Endodermal cell (in vitro differentiated cells): ENCODE results near the gene EGLN3. TPM values are rescaled to one million over a fixed set of nuclear protein-coding genes. Genes with fewer than 3 reads are reported as not detected.
A peak's percentile ranks its signal among the peaks of the same experiment; 100 is the strongest.

Experiments used
- DNase-seq: peaks from one replicate; pipeline ENCODE4 v3.0.0-alpha.2; 2017
- H3K27ac ChIP-seq: 2 replicates; pipeline ENCODE4 v1.5.1; 2013; ENCODE audit warnings: mild to moderate bottlenecking, low read depth, low read length, moderate library complexity
- H3K27me3 ChIP-seq: 2 replicates; pipeline ENCODE4 v1.6.1; 2013; ENCODE audit warnings: mild to moderate bottlenecking, low read length, moderate library complexity; ENCODE audit not compliant: insufficient read depth, control insufficient read depth, poor library complexity, severe bottlenecking
- H3K36me3 ChIP-seq: 2 replicates; pipeline ENCODE4 v1.7.0; 2013; ENCODE audit warnings: mild to moderate bottlenecking, low read length, moderate library complexity; ENCODE audit not compliant: control insufficient read depth, insufficient read depth
- H3K4me1 ChIP-seq: one replicate; pipeline ENCODE4 v1.7.0; 2013; ENCODE audit warnings: low read length; ENCODE audit not compliant: control insufficient read depth, insufficient read depth
- H3K4me3 ChIP-seq: 2 replicates; pipeline ENCODE4 v1.5.1; 2013; ENCODE audit warnings: mild to moderate bottlenecking, low read length, moderate library complexity
- H3K9ac ChIP-seq: 2 replicates; pipeline ENCODE4 v1.6.1; 2013; ENCODE audit warnings: mild to moderate bottlenecking, low read length, moderate library complexity; ENCODE audit not compliant: poor library complexity, severe bottlenecking; ENCODE audit errors: extremely low read depth
- H3K9me3 ChIP-seq: 2 replicates; pipeline ENCODE4 v1.6.1; 2013; ENCODE audit warnings: mild to moderate bottlenecking, low read length, moderate library complexity; ENCODE audit not compliant: control insufficient read depth
- H3K27ac Mint-ChIP-seq: 2 replicates; pipeline ENCODE4 v1.8.0; 2020; ENCODE audit warnings: mixed read lengths
- H3K27me3 Mint-ChIP-seq: 2 replicates; pipeline ENCODE4 v1.8.0; 2021; ENCODE audit warnings: mild to moderate bottlenecking, mixed read lengths; ENCODE audit not compliant: insufficient read depth
- H3K36me3 Mint-ChIP-seq: 2 replicates; pipeline ENCODE4 v1.8.0; 2020; ENCODE audit warnings: low read depth, mixed read lengths
- H3K4me1 Mint-ChIP-seq: 2 replicates; pipeline ENCODE4 v1.8.0; 2020; ENCODE audit warnings: mixed read lengths
- H3K4me3 Mint-ChIP-seq: 2 replicates; pipeline ENCODE4 v1.8.0; 2020; ENCODE audit warnings: mild to moderate bottlenecking, moderate library complexity, mixed read lengths
- H3K9me3 Mint-ChIP-seq: 2 replicates; pipeline ENCODE4 v1.8.0; 2020; ENCODE audit warnings: mild to moderate bottlenecking, mixed read lengths
- CTCF ChIP-seq: fragments of 200-600 bp; sonication (generic); conservative IDR thresholded peaks from 2 replicates; pipeline ENCODE4 v1.5.0; 2021; ENCODE audit warnings: antibody characterized with exemption, mild to moderate bottlenecking
- WGBS, 2 experiments: methylation state at CpG; one replicate each; pipeline versions ENCODE4 v1.1.5 to v1.1.7; 2013; ENCODE audit warnings: missing lambda C conversion rate in 2 of 2, mixed read lengths in 1 of 2; ENCODE audit not compliant: insufficient coverage in 1 of 2, insufficient read length in 1 of 2; 5-methylcytosine and 5-hydroxymethylcytosine counted together
- total RNA-seq, 2 donors: library from RNA; stranded (reverse); fragmentation: NEBNext Ultra II Directional in 1 of 2; extraction: Animal tissue kit (Norgen Biotek cat#: 25700) in 1 of 2; gene quantifications; 2 replicates in 1 of 2; 3 replicates in 1 of 2; pipeline ENCODE4 v1.2.1, GENCODE V29; 2021

EGLN3 gene
- total RNA-seq, 2 donors from 2014 or later: 13.4 to 18.1 TPM

- Histone ChIP-seq H3K4me1 (peaks cover 21% of the 10 kb centered on the region), H3K27me3 (peaks cover 15% of the 10 kb centered on the region), H3K9ac (no peak overlapping the region), H3K27ac (no peak overlapping the region), H3K36me3 (peaks cover 16% of the 10 kb centered on the region), H3K4me3 (no peak overlapping the region), H3K9me3 (no peaks in the 10 kb centered on the region)
- Mint-ChIP-seq H3K9me3 (no peaks in the 10 kb centered on the region), H3K27ac (no peak overlapping the region), H3K4me3 (no peak overlapping the region), H3K4me1 (peaks cover 66% of the 10 kb centered on the region), H3K27me3 (peaks cover 20% of the 10 kb centered on the region), H3K36me3 (peaks cover 13% of the 10 kb centered on the region)
- no peak for DNase-seq
- TF ChIP-seq CTCF: no peak
- 94% methylated on average over 4 to 8 of the region's 8 CpGs for WGBS, 2 experiments
Measured at GRCh38 chr14:33933386-33933933, 17.4 kb downstream of the EGLN3 start.

- H3K4me3 ChIP-seq: no peak overlapping the region
- DNase-seq: no peak
- H3K27ac ChIP-seq: no peak overlapping the region
- peaks cover 23% of the 10 kb centered on the region for H3K36me3 ChIP-seq
- WGBS, 2 experiments: 64 to 79% methylated on average over 3 to 4 of the region's 4 CpGs
- peaks cover 16% of the 10 kb centered on the region for H3K4me1 ChIP-seq
- no peak overlapping the region for H3K9ac ChIP-seq
- Mint-ChIP-seq H3K9me3 (no peaks in the 10 kb centered on the region), H3K4me3 (no peak overlapping the region), H3K27ac (no peak overlapping the region), H3K36me3 (peaks cover 19% of the 10 kb centered on the region), H3K27me3 (peaks cover 22% of the 10 kb centered on the region), H3K4me1 (peaks cover 64% of the 10 kb centered on the region)
- peaks cover 15% of the 10 kb centered on the region for H3K27me3 ChIP-seq
- no peak for TF ChIP-seq CTCF
- H3K9me3 ChIP-seq: no peaks in the 10 kb centered on the region
Measured at GRCh38 chr14:33932576-33933345, 18.1 kb downstream of the EGLN3 start.

GRCh38 chr14:33932033-33932432 is 18.8 kb downstream of the EGLN3 start:
- Mint-ChIP-seq H3K27me3 (peaks cover 18% of the 10 kb centered on the region), H3K4me1 (peaks cover 56% of the 10 kb centered on the region), H3K9me3 (no peaks in the 10 kb centered on the region), H3K27ac (peak overlapping the region; percentile 22), H3K4me3 (no peak overlapping the region), H3K36me3 (peaks cover 23% of the 10 kb centered on the region)
- WGBS, 2 experiments: 85 to 93% methylated on average over 3 of the region's 3 CpGs
- no peak overlapping the region for H3K27ac ChIP-seq
- no peak for TF ChIP-seq CTCF
- H3K9me3 ChIP-seq: no peaks in the 10 kb centered on the region
- H3K27me3 ChIP-seq: peaks cover 15% of the 10 kb centered on the region
- H3K4me1 ChIP-seq: peaks cover 12% of the 10 kb centered on the region
- H3K36me3 ChIP-seq: peaks cover 28% of the 10 kb centered on the region
- H3K4me3 ChIP-seq: no peak overlapping the region
- H3K9ac ChIP-seq: no peak overlapping the region
- DNase-seq: no peak
